Left ventricle myocardium inferior (tissue), 1 donor: ENCODE measurements around the gene SORCS2. TPM values are rescaled to one million over a fixed set of nuclear protein-coding genes. Genes with fewer than 3 reads are reported as not detected.

ENCODE experiments used
- DNase-seq: peaks from one replicate; pipeline ENCODE4 v3.0.0-alpha.2; 2020
- H3K27ac ChIP-seq: fragments of 200-600 bp; replicated peaks from 2 replicates; pipeline ENCODE4 v1.8.0; 2021
- H3K27me3 ChIP-seq: fragments of 200-600 bp; 2 replicates; pipeline ENCODE4 v1.8.0; 2021; ENCODE audit warnings: low read depth
- H3K36me3 ChIP-seq: fragments of 200-600 bp; 2 replicates; pipeline ENCODE4 v1.8.0; 2021
- H3K4me1 ChIP-seq: fragments of 200-600 bp; 2 replicates; pipeline ENCODE4 v1.8.0; 2021
- H3K4me3 ChIP-seq: fragments of 200-600 bp; 2 replicates; pipeline ENCODE4 v1.8.0; 2021; ENCODE audit warnings: mild to moderate bottlenecking, moderate library complexity
- H3K9me3 ChIP-seq: fragments of 200-600 bp; replicated peaks from 2 replicates; pipeline ENCODE4 v1.8.0; 2021
- CTCF ChIP-seq: fragments of 200-600 bp; IDR thresholded peaks from 2 replicates; pipeline ENCODE4 v1.8.0; 2021; ENCODE audit warnings: antibody characterized with exemption, mild to moderate bottlenecking, borderline replicate concordance
- intact Hi-C: fragments of 100-400 bp; cut with micrococcal nuclease; formaldehyde crosslinking; loops from one replicate; pipeline ENCODE4 v1.11.0; 2022
- total RNA-seq: library from RNA; stranded (reverse); fragmentation: NEBNext Ultra II Directional; extraction: Animal tissue kit (Norgen Biotek cat#: 25700); gene quantifications from one replicate; pipeline ENCODE4 v1.2.1, GENCODE V29; 2021
- donor health status: DM: no; HTN: yes; CAD: no; lungs with severe emphysema.

SORCS2 gene
- total RNA-seq, 1 donor from 2014 or later, result 1.2 TPM

- Histone ChIP-seq H3K27ac (no peak overlapping the region), H3K36me3 (no peaks in the 10 kb centered on the region), H3K9me3 (peaks cover 20% of the 10 kb centered on the region), H3K4me1 (no peaks in the 10 kb centered on the region), H3K4me3 (no peak overlapping the region), H3K27me3 (no peaks in the 10 kb centered on the region)
- intact Hi-C loops, result no loop called here
- peak; percentile 7 for DNase-seq
- no peak for TF ChIP-seq CTCF
Observed at GRCh38 chr4:7343081-7343655, 150.8 kb downstream of the SORCS2 start.

- intact Hi-C loops, result no loop called here
- Histone ChIP-seq H3K4me1 (no peaks in the 10 kb centered on the region), H3K27me3 (no peaks in the 10 kb centered on the region), H3K27ac (no peak overlapping the region), H3K36me3 (no peaks in the 10 kb centered on the region), H3K4me3 (no peak overlapping the region), H3K9me3 (peaks cover 20% of the 10 kb centered on the region)
- TF ChIP-seq CTCF, result no peak
- DNase-seq, result peak; percentile 3
Observed at GRCh38 chr4:7343950-7344349, 151.6 kb downstream of the SORCS2 start.

- Histone ChIP-seq H3K9me3 (peaks cover 20% of the 10 kb centered on the region), H3K27ac (no peak overlapping the region), H3K27me3 (no peaks in the 10 kb centered on the region), H3K4me1 (no peaks in the 10 kb centered on the region), H3K36me3 (no peaks in the 10 kb centered on the region), H3K4me3 (no peak overlapping the region)
- no peak for DNase-seq
- intact Hi-C loops, result no loop called here
- no peak for TF ChIP-seq CTCF
Observed at GRCh38 chr4:7344636-7345155, 152.4 kb downstream of the SORCS2 start.

GRCh38 chr4:7347981-7348380 lies 155.6 kb downstream of the SORCS2 start:
- Histone ChIP-seq H3K9me3 (peaks cover 20% of the 10 kb centered on the region), H3K4me3 (no peak overlapping the region), H3K27ac (no peak overlapping the region), H3K36me3 (no peaks in the 10 kb centered on the region), H3K4me1 (no peaks in the 10 kb centered on the region), H3K27me3 (no peaks in the 10 kb centered on the region)
- intact Hi-C loops, result no loop called here
- no peak for TF ChIP-seq CTCF
- no peak for DNase-seq

GRCh38 chr4:7348946-7349900 lies 156.9 kb downstream of the SORCS2 start:
- Histone ChIP-seq H3K4me3 (no peak overlapping the region), H3K27me3 (no peaks in the 10 kb centered on the region), H3K9me3 (peaks cover 20% of the 10 kb centered on the region), H3K4me1 (no peaks in the 10 kb centered on the region), H3K36me3 (no peaks in the 10 kb centered on the region), H3K27ac (no peak overlapping the region)
- intact Hi-C loops, result no loop called here
- TF ChIP-seq CTCF, result no peak
- DNase-seq, result no peak
